Mesothelial cell of epicardium (in vitro differentiated cells): ENCODE measurements around the gene NBPF1. TPM values are rescaled to one million over a fixed set of nuclear protein-coding genes. Genes with fewer than 3 reads are reported as not detected.
A peak's percentile ranks its signal among the peaks of the same experiment; 100 is the strongest.

Experiments used
- DNase-seq, 2 experiments: peaks; one replicate each; pipeline ENCODE4 v3.0.0; 2021; ENCODE audit warnings: low spot score in 2 of 2; ENCODE audit not compliant: unreplicated experiment in 2 of 2
- H3K27ac Mint-ChIP-seq: 2 replicates; pipeline ENCODE4 v1.8.0; 2021; ENCODE audit warnings: mixed read lengths
- H3K27me3 Mint-ChIP-seq: 2 replicates; pipeline ENCODE4 v1.8.0; 2021; ENCODE audit warnings: low read depth, mixed read lengths
- H3K36me3 Mint-ChIP-seq: 2 replicates; pipeline ENCODE4 v1.8.0; 2021; ENCODE audit warnings: mixed read lengths
- H3K4me1 Mint-ChIP-seq: 2 replicates; pipeline ENCODE4 v1.8.0; 2021; ENCODE audit warnings: mixed read lengths
- H3K4me3 Mint-ChIP-seq: 2 replicates; pipeline ENCODE4 v1.8.0; 2021; ENCODE audit warnings: mild to moderate bottlenecking, moderate library complexity, mixed read lengths
- H3K9me3 Mint-ChIP-seq: 2 replicates; pipeline ENCODE4 v1.8.0; 2021; ENCODE audit warnings: mixed read lengths
- total RNA-seq: library from RNA; stranded (reverse); gene quantifications from 3 replicates; pipeline ENCODE4 v1.2.1, GENCODE V29; 2021
- TF ChIP-seq, protein P1 (sequence below): fragments of 200-600 bp; sonication (generic); IDR thresholded peaks from one replicate; pipeline ENCODE4 v1.5.0; 2021; ENCODE audit warnings: antibody characterized with exemption; ENCODE audit not compliant: unreplicated experiment

Gene NBPF1
- total RNA-seq, 1 donor from 2014 or later = 86.3 TPM

DNA sequence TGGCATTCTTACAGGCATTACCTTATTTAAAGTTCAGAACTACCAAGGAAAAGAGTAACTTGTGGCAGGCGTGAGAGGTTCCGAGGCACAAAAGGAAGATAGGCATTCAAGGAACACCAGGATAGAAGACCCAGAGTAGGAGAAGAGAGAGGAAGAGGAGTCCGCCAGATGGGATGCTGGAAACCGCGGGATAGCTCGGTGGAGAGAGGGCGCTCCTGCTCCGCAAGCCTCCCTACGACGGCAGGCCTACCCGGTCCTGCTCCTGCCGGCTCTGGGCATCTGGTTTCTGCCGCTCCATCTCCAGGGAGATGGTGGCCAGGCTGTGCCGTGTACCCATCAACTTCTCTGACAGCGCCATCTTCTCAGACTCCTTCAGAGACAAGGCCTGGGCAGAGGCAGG lies 5.4 kb upstream of the NBPF1 start:
- H3K9me3 Mint-ChIP-seq = no peaks in the 10 kb centered on the region
- H3K27ac Mint-ChIP-seq = no peak overlapping the region
- no peak overlapping the region for H3K4me3 Mint-ChIP-seq
- H3K36me3 Mint-ChIP-seq = no peaks in the 10 kb centered on the region
- H3K27me3 Mint-ChIP-seq = no peaks in the 10 kb centered on the region
- DNase-seq = peak in 1 of 2 experiments; percentile 52
- TF ChIP-seq, protein P1, sequence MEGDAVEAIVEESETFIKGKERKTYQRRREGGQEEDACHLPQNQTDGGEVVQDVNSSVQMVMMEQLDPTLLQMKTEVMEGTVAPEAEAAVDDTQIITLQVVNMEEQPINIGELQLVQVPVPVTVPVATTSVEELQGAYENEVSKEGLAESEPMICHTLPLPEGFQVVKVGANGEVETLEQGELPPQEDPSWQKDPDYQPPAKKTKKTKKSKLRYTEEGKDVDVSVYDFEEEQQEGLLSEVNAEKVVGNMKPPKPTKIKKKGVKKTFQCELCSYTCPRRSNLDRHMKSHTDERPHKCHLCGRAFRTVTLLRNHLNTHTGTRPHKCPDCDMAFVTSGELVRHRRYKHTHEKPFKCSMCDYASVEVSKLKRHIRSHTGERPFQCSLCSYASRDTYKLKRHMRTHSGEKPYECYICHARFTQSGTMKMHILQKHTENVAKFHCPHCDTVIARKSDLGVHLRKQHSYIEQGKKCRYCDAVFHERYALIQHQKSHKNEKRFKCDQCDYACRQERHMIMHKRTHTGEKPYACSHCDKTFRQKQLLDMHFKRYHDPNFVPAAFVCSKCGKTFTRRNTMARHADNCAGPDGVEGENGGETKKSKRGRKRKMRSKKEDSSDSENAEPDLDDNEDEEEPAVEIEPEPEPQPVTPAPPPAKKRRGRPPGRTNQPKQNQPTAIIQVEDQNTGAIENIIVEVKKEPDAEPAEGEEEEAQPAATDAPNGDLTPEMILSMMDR = no peak
- H3K4me1 Mint-ChIP-seq = no peaks in the 10 kb centered on the region

GRCh38 chr1:16617778-16618580 lies 4.6 kb upstream of the NBPF1 start:
- H3K4me1 Mint-ChIP-seq = no peaks in the 10 kb centered on the region
- no peaks in the 10 kb centered on the region for H3K36me3 Mint-ChIP-seq
- H3K9me3 Mint-ChIP-seq = no peaks in the 10 kb centered on the region
- H3K27ac Mint-ChIP-seq = no peak overlapping the region
- no peaks in the 10 kb centered on the region for H3K27me3 Mint-ChIP-seq
- H3K4me3 Mint-ChIP-seq = no peak overlapping the region
- TF ChIP-seq, protein P1 = no peak
- DNase-seq = peak in 1 of 2 experiments; percentile 32

DNA sequence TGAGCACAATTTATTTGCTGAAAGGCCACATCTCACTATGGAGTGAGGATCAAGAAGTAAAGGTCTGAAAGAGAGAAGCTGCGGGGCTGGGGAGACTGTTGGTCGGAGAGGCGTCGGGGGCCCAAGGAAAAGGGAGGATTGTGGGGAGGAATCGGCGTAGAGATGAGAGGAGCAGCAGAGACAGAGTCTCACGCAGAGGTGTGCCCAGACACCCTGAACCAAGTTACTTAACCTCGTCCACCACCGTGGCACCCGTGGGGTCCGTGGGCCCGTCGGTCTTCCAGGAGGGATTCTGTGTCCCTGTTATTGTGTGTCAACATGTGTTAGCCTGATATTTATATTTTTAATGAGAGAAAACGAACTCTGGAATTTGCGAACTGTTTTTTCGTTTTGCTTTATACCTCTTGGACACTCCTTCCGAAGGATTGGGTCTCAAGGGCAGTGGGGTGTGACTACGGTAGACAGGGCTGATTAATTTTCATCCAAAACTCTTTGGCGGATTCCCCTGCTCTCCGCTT lies 3.8 kb upstream of the NBPF1 start:
- TF ChIP-seq, protein P1 = no peak
- Mint-ChIP-seq H3K9me3 (no peaks in the 10 kb centered on the region), H3K36me3 (no peaks in the 10 kb centered on the region), H3K27ac (no peak overlapping the region), H3K4me3 (no peak overlapping the region), H3K4me1 (no peaks in the 10 kb centered on the region), H3K27me3 (no peaks in the 10 kb centered on the region)
- DNase-seq = peak in 1 of 2 experiments; percentile 44

DNA sequence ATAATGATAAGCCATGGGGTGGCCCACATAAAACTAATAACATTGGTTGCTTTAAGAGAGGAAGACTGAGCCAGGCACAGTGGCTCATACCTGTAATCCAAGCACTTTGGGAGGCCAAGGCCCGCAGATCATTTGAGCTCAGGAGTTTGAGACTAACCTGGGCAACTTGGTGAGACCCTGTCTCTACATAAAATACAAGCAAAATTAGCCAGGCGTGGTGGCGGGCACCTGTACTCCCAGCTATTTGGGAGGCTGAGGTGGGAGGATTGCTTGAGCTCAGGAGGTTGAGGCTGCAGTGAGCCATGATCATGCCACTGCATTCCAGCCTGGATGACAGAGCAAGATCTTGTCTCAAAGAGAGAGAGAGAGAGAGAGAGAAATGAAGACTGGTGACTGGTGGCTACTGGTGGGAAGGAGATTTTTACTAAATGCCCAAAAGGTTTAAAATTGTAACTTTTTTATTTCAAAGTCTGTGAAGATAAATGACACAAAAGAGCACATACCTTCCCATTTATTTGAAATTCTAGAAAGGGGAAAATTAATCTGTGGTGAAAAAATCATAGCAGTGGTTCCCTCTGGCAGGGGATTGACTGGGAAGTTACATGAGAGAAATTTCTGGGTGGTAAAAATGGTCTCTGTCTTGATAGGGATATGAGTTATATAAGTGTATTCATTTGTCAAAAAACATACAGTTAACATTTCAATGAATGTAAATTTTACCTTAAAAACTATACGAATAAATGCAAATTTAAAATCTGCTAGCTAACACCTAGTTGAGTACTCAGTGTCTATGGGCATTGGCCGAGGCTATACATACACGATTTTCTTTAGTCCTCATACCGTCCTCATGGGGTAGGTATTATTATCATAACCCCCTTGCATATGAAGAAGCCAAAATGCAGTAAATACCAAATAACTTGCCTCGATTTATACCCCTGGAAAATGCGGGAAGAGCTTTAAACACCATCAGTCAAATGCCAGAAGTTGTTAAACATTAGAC lies 2.2 kb upstream of the NBPF1 start:
- Mint-ChIP-seq H3K36me3 (no peaks in the 10 kb centered on the region), H3K9me3 (no peaks in the 10 kb centered on the region), H3K27me3 (no peaks in the 10 kb centered on the region), H3K4me3 (no peak overlapping the region), H3K4me1 (no peaks in the 10 kb centered on the region), H3K27ac (no peak overlapping the region)
- peak in 1 of 2 experiments; percentile 38 for DNase-seq
- TF ChIP-seq, protein P1 = no peak

DNA sequence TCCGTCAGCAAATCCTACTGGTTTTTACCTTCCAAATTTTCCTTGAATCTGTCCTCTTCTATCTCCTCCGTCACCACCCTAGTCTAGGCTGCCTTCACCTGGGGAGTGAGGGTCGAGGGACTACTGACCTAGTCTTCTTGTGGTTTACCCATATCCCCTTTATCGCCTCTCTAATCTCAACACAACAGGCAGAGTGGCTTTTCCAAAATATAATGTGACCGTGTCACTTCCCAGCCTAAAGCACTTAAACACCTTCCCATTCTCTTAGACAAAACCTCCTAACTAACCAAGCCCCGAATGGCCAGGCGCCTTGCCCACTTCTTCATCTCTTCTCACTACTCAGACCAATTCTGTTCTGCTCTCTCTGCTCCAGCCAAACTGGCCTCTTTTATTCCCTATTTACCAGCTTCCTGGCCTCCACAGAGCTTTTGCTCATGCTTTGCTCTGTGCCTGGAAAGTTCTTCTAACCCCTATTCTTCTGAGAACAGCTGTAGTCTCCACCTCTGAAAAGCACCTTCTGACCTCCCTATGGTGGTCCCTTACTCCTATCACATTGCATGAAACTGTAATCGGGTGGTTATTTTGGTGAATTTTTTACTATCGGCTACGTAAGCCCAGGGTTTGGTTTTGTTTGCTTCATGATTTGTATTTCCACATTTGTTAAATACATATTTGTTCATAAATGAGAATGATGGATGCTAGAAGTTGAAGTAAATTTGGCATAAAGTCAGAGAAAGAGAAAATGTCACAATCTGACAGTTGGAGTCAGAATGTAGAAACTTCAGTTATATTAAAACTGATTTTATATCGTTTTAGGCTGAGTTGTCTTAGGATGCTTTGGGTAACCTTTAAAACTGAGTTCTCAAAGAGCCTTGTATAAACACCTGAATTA lies 1.2 kb upstream of the NBPF1 start:
- DNase-seq = peak in 1 of 2 experiments; percentile 45

More for the DNA sequence above, 1.2 kb upstream of the NBPF1 start:
- TF ChIP-seq, protein P1 = no peak
- no peaks in the 10 kb centered on the region for H3K9me3 Mint-ChIP-seq
- no peaks in the 10 kb centered on the region for H3K36me3 Mint-ChIP-seq
- H3K27ac Mint-ChIP-seq = no peak overlapping the region
- H3K4me3 Mint-ChIP-seq = no peak overlapping the region
- no peaks in the 10 kb centered on the region for H3K27me3 Mint-ChIP-seq
- no peaks in the 10 kb centered on the region for H3K4me1 Mint-ChIP-seq
